Fibroblast of lung (primary cell): ENCODE measurements around the gene KAT2B. TPM values are rescaled to one million over a fixed set of nuclear protein-coding genes. Genes with fewer than 3 reads are reported as not detected.

Experiments used
- DNase-seq, 2 donors: peaks; one replicate each; pipeline versions ENCODE4 v3.0.0 to v3.0.0-alpha.2; 2010; ENCODE audit warnings: low read depth in 2 of 2
- H2AFZ ChIP-seq: 2 replicates; pipeline ENCODE4 v1.5.1; 2012; ENCODE audit warnings: low read length, control low read depth, inconsistent platforms
- H3K27ac ChIP-seq: 2 replicates; pipeline ENCODE4 v1.5.1; 2011; ENCODE audit warnings: low read length, control low read depth; ENCODE audit not compliant: insufficient read depth
- H3K27me3 ChIP-seq: 2 replicates; pipeline ENCODE4 v1.5.1; 2011; ENCODE audit warnings: mild to moderate bottlenecking, low read length; ENCODE audit not compliant: control insufficient read depth, insufficient read depth
- H3K36me3 ChIP-seq: 2 replicates; pipeline ENCODE4 v1.5.1; 2011; ENCODE audit warnings: low read length; ENCODE audit not compliant: control insufficient read depth, insufficient read depth
- H3K4me1 ChIP-seq: 2 replicates; pipeline ENCODE4 v1.5.1; 2011; ENCODE audit warnings: low read length; ENCODE audit not compliant: control insufficient read depth, insufficient read depth; ENCODE audit errors: extremely low read depth
- H3K4me2 ChIP-seq: 2 replicates; pipeline ENCODE4 v1.5.1; 2011; ENCODE audit warnings: low read length, control low read depth; ENCODE audit not compliant: insufficient read depth; ENCODE audit errors: extremely low read depth
- H3K4me3 ChIP-seq, 4 experiments: fragments of 200-600 bp in 1 of 4; sonication (generic) in 1 of 4; replicated peaks in 1 of 4; 2 replicates each; pipeline ENCODE4 v1.5.1; 2011 to 2016; ENCODE audit warnings: low read length in 4 of 4, low read depth in 3 of 4, mild to moderate bottlenecking in 3 of 4, control low read depth in 2 of 4, inconsistent platforms in 1 of 4, mixed read lengths in 1 of 4; ENCODE audit not compliant: insufficient read depth in 1 of 4; ENCODE audit errors: control extremely low read depth in 1 of 4
- H3K79me2 ChIP-seq: 2 replicates; pipeline ENCODE4 v1.5.1; 2012; ENCODE audit warnings: mild to moderate bottlenecking, low read length, inconsistent platforms; ENCODE audit not compliant: control insufficient read depth, insufficient read depth
- H3K9ac ChIP-seq: 2 replicates; pipeline ENCODE4 v1.5.1; 2011; ENCODE audit warnings: mild to moderate bottlenecking, low read length, control low read depth; ENCODE audit not compliant: insufficient read depth
- H3K9me3 ChIP-seq: 2 replicates; pipeline ENCODE4 v1.5.1; 2012; ENCODE audit warnings: low read depth, low read length; ENCODE audit not compliant: control insufficient read depth, insufficient read depth
- H4K20me1 ChIP-seq: 2 replicates; pipeline ENCODE4 v1.5.1; 2011; ENCODE audit warnings: low read length; ENCODE audit not compliant: control insufficient read depth, insufficient read depth; ENCODE audit errors: extremely low read depth
- EZH2 ChIP-seq: IDR thresholded peaks from 2 replicates; pipeline ENCODE4 v1.5.1; 2012; ENCODE audit warnings: low read length, control low read depth, mild to moderate bottlenecking; ENCODE audit errors: missing control alignments
- polyA minus RNA-seq: library from RNA; depleted of rRNA, polyadenylated mRNA; stranded (reverse); fragments of >200 nt; gene quantifications from 2 replicates; pipeline ENCODE4 v1.2.3, GENCODE V29; 2011; ENCODE audit warnings: low replicate concordance
- polyA plus RNA-seq, 2 donors: library from polyadenylated mRNA; depleted of rRNA in 1 of 2; stranded (reverse) in 1 of 2; unstranded in 1 of 2; fragments of >200 nt; gene quantifications; 2 replicates each; pipeline ENCODE4 v1.2.1, GENCODE V29; 2011 to 2012; ENCODE audit warnings: missing spikeins in 1 of 2
- total RNA-seq: library from RNA; depleted of rRNA; stranded (reverse); fragments of >200 nt; gene quantifications from 2 replicates; pipeline ENCODE4 v1.2.1, GENCODE V29; 2014
- TF ChIP-seq, protein P1 (sequence below), 2 donors: IDR thresholded peaks in 1 of 2; conservative IDR thresholded peaks in 1 of 2; 1 replicate in 1 of 2; 2 replicates in 1 of 2; pipeline ENCODE4 v1.5.1; 2011 to 2012; ENCODE audit warnings: low read length in 2 of 2, control low read depth in 1 of 2, inconsistent platforms in 1 of 2, low read depth in 1 of 2, mild to moderate bottlenecking in 1 of 2

Gene KAT2B
- total RNA-seq: 7.7 and 14.7 TPM in 2 replicates
- 9.1 and 11.2 TPM in 2 replicates for polyA plus RNA-seq
- 5.8 and 7.9 TPM in 2 replicates for polyA plus RNA-seq (2012)
- polyA minus RNA-seq: 2.2 and 3.3 TPM in 2 replicates

DNA sequence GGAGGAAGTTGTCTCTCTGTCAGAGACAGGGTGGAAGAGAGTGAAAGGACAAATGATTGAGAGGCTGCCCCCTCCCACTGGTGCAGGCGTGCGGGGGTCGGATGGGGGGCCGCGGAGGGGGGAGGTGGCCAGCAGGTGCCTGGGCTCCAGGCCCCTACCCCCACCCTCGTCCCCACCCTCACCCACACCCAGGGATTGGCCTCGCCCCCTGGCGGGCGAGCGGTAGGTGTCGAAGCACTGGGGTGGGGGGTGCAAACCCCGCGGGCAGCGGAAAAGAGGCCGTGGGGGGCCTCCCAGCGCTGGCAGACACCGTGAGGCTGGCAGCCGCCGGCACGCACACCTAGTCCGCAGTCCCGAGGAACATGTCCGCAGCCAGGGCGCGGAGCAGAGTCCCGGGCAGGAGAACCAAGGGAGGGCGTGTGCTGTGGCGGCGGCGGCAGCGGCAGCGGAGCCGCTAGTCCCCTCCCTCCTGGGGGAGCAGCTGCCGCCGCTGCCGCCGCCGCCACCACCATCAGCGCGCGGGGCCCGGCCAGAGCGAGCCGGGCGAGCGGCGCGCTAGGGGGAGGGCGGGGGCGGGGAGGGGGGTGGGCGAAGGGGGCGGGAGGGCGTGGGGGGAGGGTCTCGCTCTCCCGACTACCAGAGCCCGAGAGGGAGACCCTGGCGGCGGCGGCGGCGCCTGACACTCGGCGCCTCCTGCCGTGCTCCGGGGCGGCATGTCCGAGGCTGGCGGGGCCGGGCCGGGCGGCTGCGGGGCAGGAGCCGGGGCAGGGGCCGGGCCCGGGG is at the start of gene KAT2B:
Gene KAT2B (plus strand): TSS at position 682 of the 783 bp plus-strand sequence. CDS start 32 bp downstream, at position 714.
- H3K79me2 ChIP-seq: no peaks in the 10 kb centered on the region
- peak within 1 kb of the TSS; percentile 75 to 89 (median 82) for H3K4me3 ChIP-seq
- H3K4me1 ChIP-seq: peaks cover 7% of the 10 kb centered on the region
- H3K36me3 ChIP-seq: no peaks in the 10 kb centered on the region
- no peaks in the 10 kb centered on the region for H4K20me1 ChIP-seq
- peak within 1 kb of the TSS; percentile 92 for H3K4me2 ChIP-seq
- H3K9ac ChIP-seq: peak within 1 kb of the TSS; percentile 69
- peak within 1 kb of the TSS; percentile 83 for H2AFZ ChIP-seq
- TF ChIP-seq EZH2: no peak
- TF ChIP-seq, protein P1, sequence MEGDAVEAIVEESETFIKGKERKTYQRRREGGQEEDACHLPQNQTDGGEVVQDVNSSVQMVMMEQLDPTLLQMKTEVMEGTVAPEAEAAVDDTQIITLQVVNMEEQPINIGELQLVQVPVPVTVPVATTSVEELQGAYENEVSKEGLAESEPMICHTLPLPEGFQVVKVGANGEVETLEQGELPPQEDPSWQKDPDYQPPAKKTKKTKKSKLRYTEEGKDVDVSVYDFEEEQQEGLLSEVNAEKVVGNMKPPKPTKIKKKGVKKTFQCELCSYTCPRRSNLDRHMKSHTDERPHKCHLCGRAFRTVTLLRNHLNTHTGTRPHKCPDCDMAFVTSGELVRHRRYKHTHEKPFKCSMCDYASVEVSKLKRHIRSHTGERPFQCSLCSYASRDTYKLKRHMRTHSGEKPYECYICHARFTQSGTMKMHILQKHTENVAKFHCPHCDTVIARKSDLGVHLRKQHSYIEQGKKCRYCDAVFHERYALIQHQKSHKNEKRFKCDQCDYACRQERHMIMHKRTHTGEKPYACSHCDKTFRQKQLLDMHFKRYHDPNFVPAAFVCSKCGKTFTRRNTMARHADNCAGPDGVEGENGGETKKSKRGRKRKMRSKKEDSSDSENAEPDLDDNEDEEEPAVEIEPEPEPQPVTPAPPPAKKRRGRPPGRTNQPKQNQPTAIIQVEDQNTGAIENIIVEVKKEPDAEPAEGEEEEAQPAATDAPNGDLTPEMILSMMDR (conservative IDR thresholded peaks at IDR 0.05 in 1 of 2, IDR thresholded peaks at IDR 0.05 in 1 of 2; ENCODE audit: low read depth in 1 of 2, low read length in 2 of 2): peak; percentile 39 to 60
- H3K27ac ChIP-seq: peak within 1 kb of the TSS; percentile 53
- no peaks in the 10 kb centered on the region for H3K9me3 ChIP-seq
- H3K27me3 ChIP-seq: no peaks in the 10 kb centered on the region
- DNase-seq: peak; percentile 59 to 60

DNA sequence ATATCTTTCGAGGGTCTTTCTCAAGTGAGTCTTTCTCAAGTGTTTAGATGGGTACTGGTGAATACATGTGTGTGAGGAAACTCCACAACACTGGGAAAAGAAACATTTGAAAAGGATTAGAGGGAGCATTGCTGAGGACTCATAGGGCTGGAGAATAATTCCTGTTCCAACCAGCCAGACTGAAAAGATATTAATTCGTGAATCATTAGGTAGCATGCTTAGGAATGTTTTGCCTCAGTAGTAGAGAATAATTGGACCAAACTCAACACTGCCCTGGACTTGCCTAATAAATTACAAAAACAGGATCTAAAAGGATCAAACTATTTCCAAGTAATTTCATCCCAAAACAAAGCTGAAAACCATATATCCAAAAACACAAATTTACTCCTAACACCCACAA is 45.5 kb upstream of the KAT2B start:
- no peaks in the 10 kb centered on the region for H3K27me3 ChIP-seq
- H2AFZ ChIP-seq: no peak overlapping the region
- H3K36me3 ChIP-seq: no peaks in the 10 kb centered on the region
- H3K27ac ChIP-seq: no peak overlapping the region
- no peaks in the 10 kb centered on the region for H4K20me1 ChIP-seq
- H3K4me3 ChIP-seq: no peak overlapping the region
- no peaks in the 10 kb centered on the region for H3K4me1 ChIP-seq
- H3K4me2 ChIP-seq: no peak overlapping the region
- H3K79me2 ChIP-seq: no peaks in the 10 kb centered on the region
- H3K9me3 ChIP-seq: no peaks in the 10 kb centered on the region
- TF ChIP-seq, protein P1 (conservative IDR thresholded peaks at IDR 0.05 in 1 of 2, IDR thresholded peaks at IDR 0.05 in 1 of 2; ENCODE audit: low read depth in 1 of 2, low read length in 2 of 2): no peak
- TF ChIP-seq EZH2: no peak
- no peak overlapping the region for H3K9ac ChIP-seq
- peak in 1 of 2 donors; percentile 49 for DNase-seq

DNA sequence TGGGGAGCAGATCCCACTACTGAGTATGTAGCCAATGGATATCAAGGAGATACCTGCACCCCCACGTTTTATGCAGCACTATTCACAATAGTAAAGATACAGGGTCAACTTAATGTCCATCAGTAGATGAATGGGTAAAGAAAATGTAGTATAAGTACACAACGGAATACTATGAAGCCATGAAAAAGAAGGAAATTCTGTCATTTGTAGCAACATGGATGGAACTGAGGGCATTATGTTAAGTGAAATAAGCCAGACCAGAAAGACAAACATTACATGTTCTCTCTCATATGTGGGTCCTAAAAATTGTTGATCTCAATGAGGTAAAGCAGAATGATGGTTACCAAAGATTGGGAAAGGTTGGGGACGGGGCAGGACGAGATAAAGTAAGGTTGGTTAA is 42.7 kb upstream of the KAT2B start:
- Histone ChIP-seq H3K36me3 (no peaks in the 10 kb centered on the region), H3K9me3 (no peaks in the 10 kb centered on the region), H3K27me3 (no peaks in the 10 kb centered on the region), H3K4me3 (no peak overlapping the region), H3K27ac (no peak overlapping the region), H3K4me2 (no peak overlapping the region), H3K4me1 (no peaks in the 10 kb centered on the region), H3K79me2 (no peaks in the 10 kb centered on the region), H3K9ac (no peak overlapping the region), H4K20me1 (no peaks in the 10 kb centered on the region), H2AFZ (no peak overlapping the region)
- DNase-seq: no peak
- TF ChIP-seq EZH2: no peak
- TF ChIP-seq, protein P1 (conservative IDR thresholded peaks at IDR 0.05 in 1 of 2, IDR thresholded peaks at IDR 0.05 in 1 of 2; ENCODE audit: low read depth in 1 of 2, low read length in 2 of 2): no peak
